HUES6 (cell line): Measurements from ENCODE around the gene ENTPD8.

Experiments
- H3K27ac ChIP-seq: 2 replicates; pipeline ENCODE4 v1.7.0; 2013; ENCODE audit warnings: low read depth, mild to moderate bottlenecking, low read length, inconsistent platforms
- H3K27me3 ChIP-seq: 2 replicates; pipeline ENCODE4 v1.6.1; 2013; ENCODE audit warnings: low read length; ENCODE audit not compliant: control insufficient read depth, insufficient read depth
- H3K36me3 ChIP-seq: 2 replicates; pipeline ENCODE4 v1.6.1; 2013; ENCODE audit warnings: low read length; ENCODE audit not compliant: control insufficient read depth, insufficient read depth
- H3K4me1 ChIP-seq: 2 replicates; pipeline ENCODE4 v1.6.1; 2013; ENCODE audit warnings: low read length; ENCODE audit not compliant: control insufficient read depth, insufficient read depth
- H3K4me3 ChIP-seq: 2 replicates; pipeline ENCODE4 v1.5.1; 2013; ENCODE audit warnings: low read depth, low read length
- H3K9ac ChIP-seq: one replicate; pipeline ENCODE4 v1.6.1; 2013; ENCODE audit warnings: mild to moderate bottlenecking, low read length
- H3K9me3 ChIP-seq: 2 replicates; pipeline ENCODE4 v1.6.1; 2013; ENCODE audit warnings: low read depth, low read length; ENCODE audit not compliant: control insufficient read depth, insufficient read depth

Gene ENTPD8

DNA sequence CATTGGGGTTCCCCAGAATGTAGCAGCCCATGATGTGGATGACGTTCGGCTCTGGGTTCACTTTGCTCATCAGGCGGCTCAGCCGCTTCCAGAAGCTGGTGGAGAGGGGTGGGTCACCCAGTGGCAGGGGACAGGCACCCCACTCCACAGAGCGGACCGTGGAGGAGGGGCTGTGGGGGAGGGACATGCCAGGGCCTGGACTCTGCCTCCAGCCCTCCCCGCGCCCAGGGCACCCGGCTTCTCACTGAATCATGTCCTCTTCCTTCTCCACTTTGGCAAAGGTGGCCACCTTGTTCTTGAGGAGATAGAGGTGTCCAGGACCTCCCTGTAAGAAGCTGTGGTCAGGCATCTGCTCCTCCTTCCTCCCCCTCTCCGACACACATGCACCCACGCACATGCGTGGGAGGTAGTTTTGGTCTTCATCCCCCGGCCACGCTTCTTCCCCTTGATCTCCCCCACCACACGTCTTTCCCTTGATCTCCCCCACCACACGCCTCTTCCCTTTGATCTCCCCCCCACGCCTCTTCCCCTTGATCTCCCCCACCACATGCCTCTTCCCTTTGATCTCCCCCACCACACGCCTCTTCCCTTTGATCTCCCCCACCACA, 8.9 kb upstream of the ENTPD8 start:
- no peaks in the 10 kb centered on the region for H3K27me3 ChIP-seq
- no peak overlapping the region for H3K4me3 ChIP-seq
- H3K4me1 ChIP-seq: peaks cover 13% of the 10 kb centered on the region
- H3K9ac ChIP-seq: no peak overlapping the region
- H3K36me3 ChIP-seq: peaks cover 25% of the 10 kb centered on the region
- no peaks in the 10 kb centered on the region for H3K9me3 ChIP-seq
- H3K27ac ChIP-seq: no peak overlapping the region

DNA sequence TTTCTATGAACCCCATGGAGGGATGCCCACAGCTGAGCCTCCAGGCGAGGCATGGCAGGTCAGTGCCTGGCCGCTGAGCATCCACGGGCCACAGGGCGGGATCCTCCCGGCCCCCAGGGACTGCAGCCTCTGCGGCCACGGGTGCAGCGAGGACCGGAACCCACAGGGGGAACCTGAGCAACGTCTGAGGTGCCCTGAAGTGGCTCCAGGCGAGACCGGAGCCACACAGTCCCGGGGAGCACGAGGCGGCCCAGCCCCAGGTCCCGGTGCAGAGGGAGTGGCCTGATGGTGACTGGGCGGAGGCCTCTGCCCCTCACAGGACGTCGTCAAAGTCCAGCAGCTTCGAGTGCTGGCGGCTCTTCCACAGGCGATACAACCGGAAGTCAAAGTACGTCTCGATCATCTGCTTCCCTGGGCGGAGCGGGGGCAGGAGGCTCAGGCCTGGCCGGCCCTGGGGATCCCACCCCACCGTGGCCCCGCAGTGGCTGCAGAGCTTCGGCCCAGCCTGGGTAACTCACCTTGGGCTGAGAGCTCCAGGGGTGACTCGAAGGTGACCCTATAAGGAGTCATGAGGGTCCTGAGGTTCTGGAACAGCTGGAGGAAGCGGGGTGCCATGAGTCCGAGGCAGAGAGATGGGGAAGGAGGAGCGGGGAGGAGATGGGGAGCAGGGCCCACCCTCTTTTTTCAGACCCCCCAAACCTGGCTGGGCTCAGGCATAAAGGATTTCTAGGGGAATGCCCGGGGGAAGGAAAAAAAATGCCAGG, 8.1 kb upstream of the ENTPD8 start:
- peaks cover 6% of the 10 kb centered on the region; the same call in 1 of the 2 replicates for H3K4me1 ChIP-seq
- no peaks in the 10 kb centered on the region for H3K9me3 ChIP-seq
- no peak overlapping the region for H3K4me3 ChIP-seq
- H3K27ac ChIP-seq: no peak overlapping the region
- H3K36me3 ChIP-seq: peaks cover 25% of the 10 kb centered on the region
- H3K27me3 ChIP-seq: no peaks in the 10 kb centered on the region
- no peak overlapping the region for H3K9ac ChIP-seq

GRCh38 chr9:137448602-137448962, 7.4 kb upstream of the ENTPD8 start:
- Histone ChIP-seq H3K27ac (no peak overlapping the region), H3K9me3 (no peaks in the 10 kb centered on the region), H3K27me3 (no peaks in the 10 kb centered on the region), H3K9ac (no peak overlapping the region), H3K4me3 (no peak overlapping the region), H3K36me3 (peaks cover 25% of the 10 kb centered on the region), H3K4me1 (peaks cover 5% of the 10 kb centered on the region; the same call in 1 of the 2 replicates)

DNA sequence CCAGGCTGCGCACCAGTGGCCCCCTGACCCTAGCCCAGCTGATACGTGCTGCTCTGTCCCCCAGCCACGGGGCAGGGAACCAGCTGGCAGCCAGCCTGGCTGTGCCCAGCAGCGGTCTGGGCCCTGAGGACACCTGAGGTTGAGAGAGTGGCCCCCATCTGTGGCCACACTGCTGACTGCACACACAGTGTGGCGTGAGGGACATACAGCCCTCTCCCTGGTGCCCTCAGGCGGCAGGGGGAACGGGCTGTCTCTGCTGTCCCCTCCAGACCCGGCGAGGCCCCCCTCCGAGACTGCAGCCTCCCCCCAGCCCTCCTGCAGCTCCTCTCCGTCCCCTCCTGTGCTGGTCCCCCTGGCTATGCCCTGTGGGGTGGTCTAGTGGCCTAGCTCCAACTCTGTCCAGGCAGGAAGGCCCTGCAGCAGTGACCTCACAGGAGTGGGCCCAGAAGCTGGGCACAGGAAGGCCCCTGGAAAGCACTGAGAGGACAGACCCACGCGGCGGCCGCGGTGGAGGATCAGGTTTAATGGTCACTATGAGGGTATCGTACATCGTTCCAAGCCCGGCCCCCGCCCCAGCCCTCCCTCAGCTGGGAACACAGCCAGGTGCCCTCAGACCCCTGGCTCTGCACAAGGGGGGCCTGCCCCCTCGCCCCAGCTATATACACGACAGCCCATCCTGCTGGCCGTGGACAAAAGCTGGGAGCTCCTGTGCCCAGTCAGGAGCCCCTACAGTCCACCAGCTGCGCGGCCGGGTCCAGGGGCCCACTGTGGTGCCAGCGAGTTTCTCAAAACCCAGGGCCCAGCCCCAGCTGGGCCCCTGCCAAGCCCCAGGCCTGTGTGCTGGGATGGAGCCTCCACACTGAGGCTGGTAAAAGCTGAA, 6.8 kb upstream of the ENTPD8 start:
- no peak overlapping the region for H3K9ac ChIP-seq
- H3K4me3 ChIP-seq: no peak overlapping the region
- H3K27me3 ChIP-seq: no peaks in the 10 kb centered on the region; the same call in 1 of the 2 replicates
- H3K4me1 ChIP-seq: peaks cover 2% of the 10 kb centered on the region; the same call in 1 of the 2 replicates
- H3K36me3 ChIP-seq: peaks cover 22% of the 10 kb centered on the region
- no peaks in the 10 kb centered on the region for H3K9me3 ChIP-seq
- H3K27ac ChIP-seq: no peak overlapping the region

DNA sequence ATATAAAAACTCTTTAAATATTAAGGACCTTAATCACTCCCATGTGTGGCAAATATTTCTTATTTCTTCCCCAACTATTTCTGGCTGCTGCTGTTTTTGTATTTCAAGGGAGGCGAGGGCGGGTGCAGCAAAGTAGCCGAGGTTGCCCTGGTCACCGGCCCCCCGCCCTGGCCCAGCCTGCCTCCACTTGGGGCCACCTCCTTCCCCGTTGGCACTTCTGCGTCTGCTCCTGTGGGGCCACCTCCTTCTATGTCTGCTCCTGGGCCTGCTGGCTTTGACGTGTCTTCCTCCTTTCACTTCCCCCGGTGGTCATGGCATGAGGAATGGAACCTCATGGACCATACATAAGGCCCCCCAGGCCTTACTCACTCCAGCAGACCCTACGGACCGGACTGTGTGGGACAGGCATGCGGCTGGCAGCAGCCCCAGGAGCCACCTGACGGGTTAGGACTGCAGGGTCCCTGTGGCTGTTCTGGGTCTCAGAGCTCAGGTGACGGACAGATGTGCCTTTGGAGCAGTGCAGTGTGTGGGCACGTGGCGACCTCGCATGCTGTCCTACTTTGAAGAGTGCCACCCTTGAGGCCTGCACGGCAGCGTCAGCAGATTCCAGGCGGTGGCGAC, 5.8 kb upstream of the ENTPD8 start:
- Histone ChIP-seq H3K4me3 (no peak overlapping the region), H3K27me3 (peaks cover 5% of the 10 kb centered on the region), H3K9ac (no peak overlapping the region), H3K9me3 (no peaks in the 10 kb centered on the region), H3K27ac (no peak overlapping the region), H3K36me3 (peaks cover 16% of the 10 kb centered on the region), H3K4me1 (no peaks in the 10 kb centered on the region)

- H3K9ac ChIP-seq: no peak overlapping the region
- H3K27ac ChIP-seq: no peak overlapping the region
- no peaks in the 10 kb centered on the region for H3K9me3 ChIP-seq
- H3K27me3 ChIP-seq: peaks cover 6% of the 10 kb centered on the region
- H3K36me3 ChIP-seq: peaks cover 16% of the 10 kb centered on the region
- no peaks in the 10 kb centered on the region for H3K4me1 ChIP-seq
- no peak overlapping the region for H3K4me3 ChIP-seq
Observed at GRCh38 chr9:137445930-137446431, 4.8 kb upstream of the ENTPD8 start.

- H3K4me1 ChIP-seq: no peaks in the 10 kb centered on the region
- H3K9me3 ChIP-seq: no peaks in the 10 kb centered on the region
- H3K4me3 ChIP-seq: no peak overlapping the region
- peaks cover 16% of the 10 kb centered on the region for H3K36me3 ChIP-seq
- H3K27ac ChIP-seq: no peak overlapping the region
- H3K9ac ChIP-seq: no peak overlapping the region
- H3K27me3 ChIP-seq: peaks cover 6% of the 10 kb centered on the region
Observed at GRCh38 chr9:137445275-137445807, 4.2 kb upstream of the ENTPD8 start.

DNA sequence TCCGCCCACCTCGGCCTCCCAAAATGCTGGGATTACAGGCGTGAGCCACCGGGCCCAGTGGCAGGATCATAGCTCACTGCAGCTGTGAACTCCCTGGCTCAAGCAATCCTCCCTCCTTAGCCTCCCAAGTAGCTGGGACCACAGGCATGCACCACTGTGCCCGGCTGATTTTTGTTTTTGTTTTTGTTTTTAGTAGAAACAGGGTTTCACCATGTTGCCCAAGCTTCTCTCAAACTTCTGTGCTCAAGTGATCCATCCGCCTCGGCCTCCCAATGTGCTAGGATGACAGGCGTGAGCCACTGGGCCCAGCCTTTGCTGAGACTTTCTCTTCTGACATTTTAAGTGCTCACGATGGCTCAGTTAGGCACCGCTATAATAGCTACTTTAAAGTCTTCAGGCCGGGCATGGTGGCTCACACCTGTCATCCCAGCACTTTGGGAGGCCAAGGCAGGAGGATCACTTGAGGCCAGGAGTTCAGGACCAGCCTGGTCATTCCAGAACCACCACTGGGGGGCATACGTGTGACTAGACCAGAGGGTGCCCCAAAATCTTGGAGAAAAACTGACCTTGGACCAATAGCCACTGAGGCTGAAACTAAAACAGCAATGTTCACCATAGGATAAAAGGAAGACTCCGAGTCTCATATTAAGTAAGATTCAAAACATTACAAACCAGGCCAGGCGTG, 3.1 kb upstream of the ENTPD8 start:
- Histone ChIP-seq H3K27me3 (peaks cover 6% of the 10 kb centered on the region), H3K36me3 (peaks cover 7% of the 10 kb centered on the region), H3K4me1 (no peaks in the 10 kb centered on the region), H3K9me3 (no peaks in the 10 kb centered on the region), H3K27ac (no peak overlapping the region), H3K4me3 (no peak overlapping the region), H3K9ac (no peak overlapping the region)

- H3K27ac ChIP-seq: no peak overlapping the region
- peak overlapping the region; percentile 47 for H3K4me3 ChIP-seq
- peaks cover 6% of the 10 kb centered on the region for H3K27me3 ChIP-seq
- H3K9me3 ChIP-seq: no peaks in the 10 kb centered on the region
- H3K36me3 ChIP-seq: no peaks in the 10 kb centered on the region
- no peaks in the 10 kb centered on the region for H3K4me1 ChIP-seq
- H3K9ac ChIP-seq: no peak overlapping the region
Observed at GRCh38 chr9:137441935-137442321, 771 bp upstream of the ENTPD8 start.

DNA sequence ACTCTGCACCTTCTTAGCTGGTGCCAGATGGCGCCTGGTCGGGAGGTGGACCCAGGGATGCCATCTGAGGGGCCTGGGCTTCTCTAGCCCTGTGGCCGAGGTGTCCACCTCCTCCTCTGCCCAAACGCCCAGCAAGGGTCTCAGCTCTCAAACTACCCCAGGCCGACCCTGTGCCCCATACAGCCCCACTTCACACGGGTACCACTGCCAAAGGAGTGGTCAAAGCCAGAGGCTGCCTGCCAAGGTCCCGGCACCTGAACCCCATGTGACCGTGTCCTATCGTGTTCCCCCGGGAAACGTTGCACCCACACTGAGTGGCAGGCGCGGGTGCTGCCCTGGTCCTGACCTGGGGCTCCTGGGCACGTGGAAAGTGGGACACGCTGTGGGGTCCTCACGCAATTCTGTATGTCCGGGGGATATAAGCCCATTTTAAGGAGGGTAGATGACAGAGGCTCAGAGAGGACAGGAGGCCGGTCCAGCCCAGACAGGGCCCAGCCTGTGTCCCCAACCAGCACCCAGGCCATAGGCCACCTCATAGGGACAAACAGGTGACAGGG, 1.9 kb downstream of the ENTPD8 start:
- no peak overlapping the region for H3K9ac ChIP-seq
- H3K36me3 ChIP-seq: no peaks in the 10 kb centered on the region
- no peaks in the 10 kb centered on the region for H3K4me1 ChIP-seq
- H3K4me3 ChIP-seq: no peak overlapping the region
- H3K27me3 ChIP-seq: peaks cover 6% of the 10 kb centered on the region
- no peaks in the 10 kb centered on the region for H3K9me3 ChIP-seq
- H3K27ac ChIP-seq: no peak overlapping the region
